T-cell (primary cell): ENCODE data around the gene SCGB2B2. TPM values are rescaled to one million over a fixed set of nuclear protein-coding genes. Genes with fewer than 3 reads are reported as not detected.
A peak's percentile ranks its signal among the peaks of the same experiment; 100 is the strongest.

ENCODE experiments used
- ATAC-seq, 4 experiments: fragments of 200-7000 bp in 3 of 4; fragments of 150-1000 bp in 1 of 4; cut with Tn5 transposase; replicated peaks in 1 of 4; 1 replicate in 3 of 4; 2 replicates in 1 of 4; pipeline ENCODE4 v1.10.0; 2021; ENCODE audit warnings: moderate library complexity in 3 of 4, mild to moderate bottlenecking in 2 of 4, moderate number of reproducible peaks in 1 of 4
- CTCF ChIA-PET, 2 donors: fragments of 300-600 bp; sonication (Branson Sonifier 250); formaldehyde crosslinking; loops; one replicate each; lab custom pipeline; 2022; ENCODE audit warnings: antibody characterized with exemption in 2 of 2; lab: Charles Lee
- POLR2A ChIA-PET, 2 donors: fragments of 300-600 bp; sonication (Branson Sonifier 250); formaldehyde crosslinking; loops; one replicate each; lab custom pipeline; 2022; ENCODE audit warnings: antibody characterized with exemption in 2 of 2; lab: Charles Lee
- DNase-seq, 35 experiments: peaks; one replicate each; pipeline versions ENCODE4 v3.0.0 to v3.0.0-alpha.2; 2013 to 2023
- H3K27ac ChIP-seq: one replicate; pipeline ENCODE4 v1.5.1; 2013; ENCODE audit warnings: low read length
- H3K27me3 ChIP-seq, 2 experiments: replicated peaks in 1 of 2; 1 replicate in 1 of 2; 2 replicates in 1 of 2; pipeline versions ENCODE4 v1.6.1 to v1.7.0; 2013; ENCODE audit warnings: low read length in 1 of 2, mixed read lengths in 1 of 2; ENCODE audit not compliant: control insufficient read depth in 2 of 2, insufficient read depth in 2 of 2; ENCODE audit errors: extremely low read depth in 1 of 2
- H3K36me3 ChIP-seq, 2 donors: 1 replicate in 1 of 2; 2 replicates in 1 of 2; pipeline versions ENCODE4 v1.6.1 to v1.7.0; 2013; ENCODE audit warnings: low read length in 1 of 2; ENCODE audit not compliant: control insufficient read depth in 2 of 2, insufficient read depth in 1 of 2; ENCODE audit errors: extremely low read depth in 1 of 2
- H3K4me1 ChIP-seq, 2 experiments: 1 replicate in 1 of 2; 2 replicates in 1 of 2; pipeline versions ENCODE4 v1.6.1 to v1.7.0; 2013; ENCODE audit warnings: low read length in 2 of 2, mixed read lengths in 1 of 2; ENCODE audit not compliant: insufficient read depth in 2 of 2, control insufficient read depth in 1 of 2; ENCODE audit errors: extremely low read depth in 1 of 2
- H3K4me3 ChIP-seq, 2 donors: 1 replicate in 1 of 2; 2 replicates in 1 of 2; pipeline versions ENCODE4 v1.5.1 to v1.7.0; 2013; ENCODE audit warnings: mild to moderate bottlenecking in 2 of 2, low read length in 1 of 2, moderate library complexity in 1 of 2; ENCODE audit not compliant: control insufficient read depth in 1 of 2; ENCODE audit errors: extremely low read depth in 1 of 2
- H3K9me3 ChIP-seq: 2 replicates; pipeline ENCODE4 v1.7.0; 2013
- H3K27ac Mint-ChIP-seq, 2 donors: one replicate each; pipeline ENCODE4 v1.8.0; 2020 to 2021; ENCODE audit warnings: mild to moderate bottlenecking in 2 of 2, mixed read lengths in 2 of 2
- H3K27me3 Mint-ChIP-seq, 2 donors: one replicate each; pipeline ENCODE4 v1.8.0; 2021 to 2022; ENCODE audit warnings: mixed read lengths in 2 of 2
- H3K36me3 Mint-ChIP-seq: one replicate; pipeline ENCODE4 v1.8.0; 2021; ENCODE audit warnings: mixed read lengths
- H3K4me1 Mint-ChIP-seq, 3 donors: one replicate each; pipeline ENCODE4 v1.8.0; 2020 to 2022; ENCODE audit warnings: mixed read lengths in 3 of 3, mild to moderate bottlenecking in 1 of 3
- H3K4me3 Mint-ChIP-seq, 3 donors: one replicate each; pipeline ENCODE4 v1.8.0; 2020 to 2022; ENCODE audit warnings: mild to moderate bottlenecking in 3 of 3, mixed read lengths in 3 of 3, moderate library complexity in 3 of 3
- H3K9me3 Mint-ChIP-seq, 3 donors: one replicate each; pipeline ENCODE4 v1.8.0; 2020 to 2022; ENCODE audit warnings: mixed read lengths in 3 of 3
- WGBS: methylation state at CpG from one replicate; pipeline ENCODE4 v1.1.5; 2013; ENCODE audit warnings: missing lambda C conversion rate; ENCODE audit not compliant: insufficient coverage; 5-methylcytosine and 5-hydroxymethylcytosine counted together
- total RNA-seq, 35 experiments: library from RNA in 6 of 35; stranded (reverse) in 6 of 35; fragments of 120-200 nt in 1 of 35; gene quantifications; one replicate each; pipeline versions ENCODE4 v1.2.1 to v1.2.4 and lab custom pipeline; 2013 to 2026

Gene SCGB2B2
- total RNA-seq, 5 donors from 2014 or later (not counting 1 experiment from before 2014, with no cell fraction given): 0.16 to 1.4 (median 0.64) TPM

DNA sequence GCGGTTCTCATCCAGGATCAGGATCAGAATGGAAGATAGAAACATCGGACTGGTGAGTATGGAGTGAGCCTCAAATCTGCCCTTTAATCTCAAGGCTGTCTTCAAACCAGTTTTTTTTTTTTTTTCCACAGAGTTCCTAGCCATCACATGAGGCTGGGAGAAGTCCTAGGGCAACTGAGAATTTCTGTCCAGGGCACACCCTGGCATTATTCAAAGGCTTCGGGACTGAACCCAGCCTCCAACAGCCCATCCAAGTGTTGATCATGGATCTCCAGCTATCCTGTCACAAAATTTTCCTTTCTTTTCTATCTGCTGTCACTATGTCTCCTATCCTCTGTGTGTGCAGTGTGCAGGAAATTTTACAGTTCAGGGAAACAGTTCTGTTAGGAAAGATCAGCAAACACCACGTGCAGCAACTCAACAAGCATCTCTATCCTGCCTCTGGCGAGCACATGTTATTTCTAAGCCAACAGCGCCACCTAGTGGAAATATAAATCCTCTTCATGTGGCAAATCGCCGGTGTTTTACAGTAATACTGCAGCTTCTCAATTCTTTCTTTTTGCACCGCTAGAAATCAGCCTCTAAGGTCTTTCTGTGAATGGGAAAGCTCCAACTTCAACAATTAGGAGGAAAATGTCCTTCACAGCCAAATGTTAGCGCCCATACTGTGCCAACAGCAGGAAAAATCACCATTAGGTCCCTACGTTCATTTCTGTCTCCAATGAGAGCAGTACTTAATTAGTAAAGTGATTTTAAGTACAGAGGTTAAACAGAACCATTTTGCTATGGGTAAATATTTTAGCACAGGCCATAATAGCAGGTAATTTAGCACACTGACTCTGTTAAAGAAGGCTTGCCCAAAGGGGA, 35.7 kb upstream of the SCGB2B2 start:
- DNase-seq (peak in 34 of 35 experiments; percentile 9 to 90 (median 48)), ATAC-seq (peak; percentile 58 to 67 (median 64))
- Histone ChIP-seq H3K27ac (no peak overlapping the region), H3K4me1 (no peaks in the 10 kb centered on the region), H3K36me3 (no peaks in the 10 kb centered on the region), H3K4me3 (no peak overlapping the region), H3K27me3 (peaks cover 0 to 11% of the 10 kb centered on the region in 2 experiments), H3K9me3 (peaks cover 3% of the 10 kb centered on the region)
- no peaks in the 10 kb centered on the region for H3K4me1 Mint-ChIP-seq
- H3K4me3 Mint-ChIP-seq: no peak overlapping the region
- no peak overlapping the region for H3K27ac Mint-ChIP-seq
- 34% methylated on average over 4 of the region's 11 CpGs for WGBS
- peaks cover 4% of the 10 kb centered on the region for H3K36me3 Mint-ChIP-seq
- H3K27me3 Mint-ChIP-seq: peaks cover 33 to 37% of the 10 kb centered on the region in 2 donors
- peaks cover 5 to 15% (median 7%) of the 10 kb centered on the region in 3 donors for H3K9me3 Mint-ChIP-seq
- CTCF ChIA-PET: interaction anchor here (0.6 to 4.4 kb wide), 6 partner anchors 72 to 1282 kb away, joined by 3 to 24 read pairs (median 6); no protein-coding TSS in a partner anchor
- POLR2A ChIA-PET: interaction anchor here in 1 of 2 donors (0.7 kb wide), 1 partner anchor 80 kb away, joined by 3 read pairs; no protein-coding TSS in a partner anchor

DNA sequence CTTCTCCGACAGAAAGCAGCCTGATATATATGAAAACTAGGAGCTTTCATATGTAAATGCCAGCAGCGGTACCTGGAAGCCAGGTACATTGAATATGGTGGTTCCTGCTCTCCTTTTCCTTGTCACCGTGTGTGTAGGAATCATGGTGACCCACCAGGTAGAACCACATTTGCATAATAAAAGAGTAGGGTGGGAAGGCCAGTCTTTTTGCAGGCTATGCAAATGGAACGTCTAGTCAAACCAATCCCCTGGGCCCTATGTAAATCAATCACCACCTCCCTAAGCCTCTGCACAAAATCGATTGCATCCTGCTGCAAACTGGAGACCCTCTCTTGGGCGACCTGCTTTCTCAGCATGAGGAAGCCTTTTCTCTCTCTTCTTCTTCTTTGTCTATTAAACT, 34.9 kb upstream of the SCGB2B2 start:
- Histone ChIP-seq H3K27me3 (peaks cover 0 to 14% of the 10 kb centered on the region in 2 experiments), H3K4me1 (no peaks in the 10 kb centered on the region), H3K9me3 (peaks cover 3% of the 10 kb centered on the region), H3K4me3 (no peak overlapping the region), H3K27ac (no peak overlapping the region), H3K36me3 (no peaks in the 10 kb centered on the region)
- DNase-seq: no peak
- ATAC-seq: no peak
- Mint-ChIP-seq H3K4me3 (no peak overlapping the region), H3K27ac (no peak overlapping the region), H3K4me1 (no peaks in the 10 kb centered on the region), H3K36me3 (peaks cover 4% of the 10 kb centered on the region), H3K9me3 (peaks cover 5 to 21% (median 12%) of the 10 kb centered on the region in 3 donors), H3K27me3 (peaks cover 35 to 38% of the 10 kb centered on the region in 2 donors)
- 58% methylated on average over 3 of the region's 6 CpGs for WGBS
- ChIA-PET POLR2A (interaction anchor here in 1 of 2 donors (0.7 kb wide), 1 partner anchor 81 kb away, joined by 3 read pairs; no protein-coding TSS in a partner anchor), CTCF (interaction anchor here (0.6 to 4.4 kb wide), 7 partner anchors 35 to 894 kb away, joined by 3 to 24 read pairs (median 5); no protein-coding TSS in a partner anchor)

DNA sequence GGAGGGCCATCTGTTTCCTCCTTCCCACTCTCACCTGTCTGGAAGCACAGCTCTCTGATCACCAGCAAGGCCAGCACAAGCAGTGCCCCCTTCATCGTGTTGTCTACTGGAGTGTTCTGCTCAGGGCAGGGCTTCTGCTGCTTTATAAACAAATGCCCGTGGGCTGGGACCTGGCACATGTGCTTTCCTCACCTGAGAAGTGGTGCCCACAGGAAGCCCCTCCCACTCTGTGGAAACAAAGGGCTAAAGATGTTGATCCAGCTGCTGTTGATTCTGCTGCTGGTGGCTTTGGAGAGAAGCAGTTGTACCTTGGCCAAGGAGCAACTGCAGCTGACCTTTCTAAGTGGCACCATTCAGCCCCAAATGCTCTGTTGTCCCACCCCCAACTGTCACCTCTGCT, 30.7 kb upstream of the SCGB2B2 start:
- no peak for DNase-seq
- Histone ChIP-seq H3K36me3 (no peaks in the 10 kb centered on the region), H3K4me3 (no peak overlapping the region), H3K27me3 (peaks cover 0 to 10% of the 10 kb centered on the region in 2 experiments), H3K4me1 (no peaks in the 10 kb centered on the region), H3K27ac (no peak overlapping the region), H3K9me3 (no peaks in the 10 kb centered on the region)
- no peaks in the 10 kb centered on the region for H3K4me1 Mint-ChIP-seq
- peaks cover 41 to 47% of the 10 kb centered on the region in 2 donors for H3K27me3 Mint-ChIP-seq
- no peak for ATAC-seq
- 40% methylated on average over 1 of the region's 2 CpGs for WGBS
- no peaks in the 10 kb centered on the region for H3K36me3 Mint-ChIP-seq
- POLR2A ChIA-PET: no interaction called here
- H3K27ac Mint-ChIP-seq: no peak overlapping the region
- H3K4me3 Mint-ChIP-seq: no peak overlapping the region
- CTCF ChIA-PET: no interaction called here
- peaks cover 5 to 13% (median 6%) of the 10 kb centered on the region in 3 donors for H3K9me3 Mint-ChIP-seq

DNA sequence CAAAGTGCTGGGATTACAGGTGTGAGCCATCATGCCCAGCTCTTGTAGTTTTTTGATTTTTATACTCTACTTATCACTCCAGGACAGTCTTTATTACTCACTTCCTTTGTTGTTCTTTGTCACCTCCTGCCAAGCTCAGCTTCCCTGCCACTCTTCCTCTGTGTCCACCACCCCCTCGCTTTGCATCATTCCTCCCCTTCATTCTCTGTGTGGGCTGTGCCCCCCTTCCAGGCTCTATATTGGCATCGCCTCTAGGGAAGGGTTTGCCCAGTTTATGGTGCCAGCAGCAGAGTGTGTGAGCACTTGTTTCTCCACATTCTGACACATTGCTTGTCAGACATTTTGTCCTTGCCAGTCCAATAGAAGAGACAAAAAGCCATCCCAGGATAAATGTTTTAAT, 15.6 kb upstream of the SCGB2B2 start:
- Histone ChIP-seq H3K9me3 (peaks cover 2% of the 10 kb centered on the region), H3K4me1 (no peaks in the 10 kb centered on the region), H3K27me3 (peaks cover 0 to 20% of the 10 kb centered on the region in 2 experiments), H3K4me3 (no peak overlapping the region), H3K36me3 (no peaks in the 10 kb centered on the region), H3K27ac (no peak overlapping the region)
- no peaks in the 10 kb centered on the region for H3K4me1 Mint-ChIP-seq
- POLR2A ChIA-PET: no interaction called here
- H3K4me3 Mint-ChIP-seq: no peak overlapping the region
- ATAC-seq (no peak), DNase-seq (no peak)
- H3K27me3 Mint-ChIP-seq: peaks cover 24 to 37% of the 10 kb centered on the region in 2 donors
- no peak overlapping the region for H3K27ac Mint-ChIP-seq
- peaks cover 10 to 44% (median 25%) of the 10 kb centered on the region in 3 donors for H3K9me3 Mint-ChIP-seq
- no CpG with 5 or more reads among the region's 2 CpGs for WGBS
- H3K36me3 Mint-ChIP-seq: peaks cover 7% of the 10 kb centered on the region
- CTCF ChIA-PET: no interaction called here

DNA sequence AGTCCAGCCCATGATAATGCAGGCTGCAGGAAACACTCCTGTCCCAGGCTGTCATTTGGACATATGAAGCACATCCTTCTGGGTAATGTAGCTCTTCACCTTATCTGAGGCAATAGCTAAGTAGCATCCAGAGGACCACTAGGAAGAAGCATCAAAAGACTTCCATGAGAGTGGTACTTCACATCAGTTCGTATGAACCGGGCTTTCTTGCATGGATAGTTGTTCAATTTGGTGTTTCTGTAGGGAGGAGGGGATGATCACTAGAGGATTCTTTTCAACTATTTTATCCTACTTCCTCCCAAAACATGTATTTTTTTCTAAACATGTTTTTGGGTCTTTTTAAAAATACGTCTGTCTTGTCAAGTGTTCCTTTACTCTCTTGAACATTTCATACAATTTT, 13.4 kb upstream of the SCGB2B2 start:
- Histone ChIP-seq H3K9me3 (peaks cover 16% of the 10 kb centered on the region), H3K4me1 (no peaks in the 10 kb centered on the region), H3K27me3 (peaks cover 0 to 8% of the 10 kb centered on the region in 2 experiments), H3K36me3 (no peaks in the 10 kb centered on the region), H3K4me3 (no peak overlapping the region), H3K27ac (no peak overlapping the region)
- DNase-seq: no peak
- POLR2A ChIA-PET: no interaction called here
- H3K27me3 Mint-ChIP-seq: peaks cover 24 to 36% of the 10 kb centered on the region in 2 donors
- CTCF ChIA-PET: no interaction called here
- H3K36me3 Mint-ChIP-seq: peaks cover 17% of the 10 kb centered on the region
- no peak for ATAC-seq
- WGBS: no CpG with 5 or more reads among the region's 3 CpGs
- no peak overlapping the region for H3K27ac Mint-ChIP-seq
- H3K9me3 Mint-ChIP-seq: peaks cover 10 to 66% (median 45%) of the 10 kb centered on the region in 3 donors
- no peak overlapping the region for H3K4me3 Mint-ChIP-seq
- no peaks in the 10 kb centered on the region for H3K4me1 Mint-ChIP-seq

DNA sequence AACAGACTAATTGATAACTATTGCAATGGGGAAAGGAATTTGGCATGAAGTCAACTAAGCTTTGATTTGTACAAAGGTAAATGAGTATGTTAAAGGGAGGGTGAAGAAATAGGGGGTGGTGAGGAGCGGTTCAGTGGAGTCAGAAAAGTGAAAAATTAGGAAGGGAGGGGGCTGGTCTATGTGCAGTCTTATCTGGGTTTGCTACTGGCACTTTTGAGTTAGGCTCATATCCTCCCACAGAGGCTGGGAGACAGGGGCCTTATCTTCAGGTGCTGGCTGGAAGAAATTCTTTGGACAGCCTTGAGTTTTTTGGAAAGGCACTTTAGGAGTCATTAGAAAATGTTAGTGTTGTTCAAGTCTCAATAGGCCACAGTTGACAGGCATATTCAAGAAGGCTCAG, 11.6 kb upstream of the SCGB2B2 start:
- ChIA-PET POLR2A (interaction anchor here in 1 of 2 donors (0.7 kb wide), 1 partner anchor 153 kb away, joined by 3 read pairs; no protein-coding TSS in a partner anchor), CTCF (no interaction called here)
- Histone ChIP-seq H3K27me3 (peaks cover 0 to 3% of the 10 kb centered on the region in 2 experiments), H3K9me3 (peaks cover 21% of the 10 kb centered on the region), H3K36me3 (peaks cover 0 to 4% of the 10 kb centered on the region in 2 donors), H3K27ac (no peak overlapping the region), H3K4me1 (no peaks in the 10 kb centered on the region), H3K4me3 (no peak overlapping the region)
- ATAC-seq (no peak), DNase-seq (no peak)
- Mint-ChIP-seq H3K4me1 (no peaks in the 10 kb centered on the region), H3K36me3 (peaks cover 28% of the 10 kb centered on the region), H3K27me3 (peaks cover 19 to 28% of the 10 kb centered on the region in 2 donors), H3K9me3 (peaks cover 10 to 70% (median 52%) of the 10 kb centered on the region in 3 donors), H3K4me3 (no peak overlapping the region), H3K27ac (no peak overlapping the region)
- no CpG with 5 or more reads among the region's 1 CpG for WGBS
